Embryonic facial prominence (tissue), 1 donor: ENCODE results near the gene ACOD1.
A peak's percentile ranks its signal among the peaks of the same experiment; 100 is the strongest.

Experiments
- DNase-seq: peaks from one replicate; pipeline ENCODE4 v3.0.0-alpha.2; 2016; ENCODE audit errors: extremely low spot score

ACOD1 gene

DNA sequence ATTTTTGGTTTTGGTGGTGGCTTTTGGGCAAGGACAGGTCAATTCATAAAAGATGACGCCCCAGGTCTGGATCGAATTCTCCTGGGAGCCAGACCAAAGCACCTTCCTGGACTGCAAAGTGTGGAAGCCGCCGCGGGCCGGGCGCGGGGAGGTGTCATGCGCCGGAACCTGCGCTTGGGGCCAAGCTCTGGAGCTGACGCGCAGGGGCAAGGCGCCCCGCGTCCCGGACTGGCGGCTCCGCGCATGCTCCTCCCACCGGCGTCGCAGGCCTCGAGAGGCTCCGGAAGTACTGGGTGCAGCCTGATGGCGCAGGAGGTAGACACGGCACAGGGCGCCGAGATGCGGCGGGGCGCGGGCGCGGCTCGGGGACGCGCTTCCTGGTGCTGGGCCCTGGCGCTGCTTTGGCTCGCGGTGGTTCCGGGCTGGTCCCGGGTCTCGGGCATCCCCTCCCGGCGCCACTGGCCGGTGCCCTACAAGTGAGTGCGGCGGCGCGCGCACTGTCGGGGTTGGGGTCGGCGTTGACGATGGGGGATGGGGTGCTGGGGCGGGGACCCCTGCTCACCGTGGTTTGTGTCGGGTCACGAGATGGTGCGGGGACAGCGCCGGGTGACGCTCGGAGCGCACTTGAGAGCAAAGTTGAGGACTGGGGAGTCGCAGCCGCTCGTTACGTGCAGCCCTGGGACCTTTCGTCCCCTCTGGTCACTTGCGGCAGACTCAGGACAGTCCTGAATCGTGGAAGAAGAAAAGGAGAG is 43.7 kb downstream of the ACOD1 start, which contains the start of gene CLN5:
CLN5 (plus strand) TSS at position 286 of the 752 bp plus-strand sequence; CDS start at position 304, 18 bp downstream.
- DNase-seq, result peak; percentile 88

GRCh38 chr13:76992548-76993001 is 44.3 kb downstream of the ACOD1 start:
- no peak for DNase-seq

DNA sequence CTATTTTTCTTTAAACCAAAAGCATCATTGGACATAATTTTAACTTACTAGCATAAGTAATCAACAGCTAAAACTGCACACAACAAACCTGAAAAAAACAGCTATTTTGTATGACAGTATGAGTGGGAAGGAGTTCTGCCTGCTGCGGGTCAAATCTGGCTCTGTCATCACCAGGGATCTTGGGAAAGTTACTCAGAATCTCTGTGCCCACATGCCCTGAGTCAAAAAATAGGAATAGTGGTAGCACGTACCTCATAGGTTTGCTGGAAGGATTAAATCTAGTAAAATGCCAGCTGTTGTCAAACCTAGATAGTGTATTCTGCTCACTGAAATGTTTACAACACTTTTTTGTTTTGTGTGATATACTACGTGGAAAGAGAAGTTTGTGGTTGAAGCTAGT is 44.7 kb downstream of the ACOD1 start:
- no peak for DNase-seq

DNA sequence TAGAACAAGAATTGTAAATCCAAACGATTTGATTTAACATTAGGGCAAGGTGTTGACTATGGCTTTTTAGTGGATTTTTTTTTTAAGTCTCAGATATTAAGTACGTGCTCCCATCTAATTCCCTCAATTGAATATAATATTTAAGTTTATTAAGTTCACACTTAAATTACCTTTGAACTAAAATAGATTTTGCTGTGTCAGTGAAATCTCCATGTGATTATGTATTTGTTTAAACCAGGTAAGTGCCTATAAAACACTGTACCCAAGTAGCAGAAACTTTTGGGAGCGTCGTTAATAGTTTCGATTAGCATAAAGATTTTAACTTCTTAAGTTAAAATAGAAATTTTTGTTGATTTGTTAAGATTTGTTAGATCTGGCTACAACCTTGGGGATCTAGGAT is 45.2 kb downstream of the ACOD1 start:
- DNase-seq, result no peak

- no peak for DNase-seq
These were observed 46.0 kb downstream of the ACOD1 start for GRCh38 chr13:76994281-76994680.

- DNase-seq, result no peak
These were observed 52.2 kb downstream of the ACOD1 start for GRCh38 chr13:77000475-77000874.

- no peak for DNase-seq
These were observed 53.2 kb downstream of the ACOD1 start for GRCh38 chr13:77001540-77001939.

- no peak for DNase-seq
These were observed 53.8 kb downstream of the ACOD1 start for GRCh38 chr13:77001963-77002587.

DNA sequence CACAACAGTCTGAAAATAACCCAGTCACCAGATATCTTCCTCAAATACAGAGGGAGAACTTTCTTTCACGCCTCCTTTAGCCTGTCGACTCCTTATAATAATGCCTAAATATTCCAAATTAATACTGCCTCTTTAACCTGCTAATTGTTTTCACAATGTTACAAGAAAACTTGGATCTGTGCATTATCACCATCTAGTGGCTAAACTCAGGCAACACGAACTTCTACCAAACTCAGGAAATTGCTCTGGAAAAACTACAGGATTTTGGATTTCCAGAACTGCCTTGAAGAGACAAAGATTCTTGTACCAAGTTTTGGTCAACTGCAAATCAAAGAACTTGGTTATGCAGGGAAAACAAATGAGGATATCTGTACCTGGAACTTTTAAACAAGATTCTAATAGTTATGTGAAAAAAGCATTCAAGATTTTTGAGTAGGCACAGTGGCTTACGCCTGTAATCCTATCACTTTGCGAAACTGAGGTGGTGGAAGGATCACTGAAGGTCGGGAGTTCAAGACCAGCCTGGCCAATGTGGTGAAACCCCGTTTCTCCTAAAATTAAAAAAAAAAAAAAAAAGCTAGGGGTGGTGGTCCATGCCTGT is 54.4 kb downstream of the ACOD1 start:
- no peak for DNase-seq
